Endothelial cell of umbilical vein (primary cell): ENCODE results near the gene ACIN1.

Source experiments
- CTCF ChIP-seq, 2 donors: IDR thresholded peaks; 1 replicate in 1 of 2; 2 replicates in 1 of 2; pipeline ENCODE4 v1.5.1; 2011; ENCODE audit warnings: low read length in 2 of 2, mild to moderate bottlenecking in 2 of 2, moderate library complexity in 2 of 2, control low read depth in 1 of 2, inconsistent platforms in 1 of 2, low read depth in 1 of 2; ENCODE audit not compliant: insufficient read depth in 1 of 2; ENCODE audit errors: extremely low read depth in 1 of 2
- EZH2 ChIP-seq: IDR thresholded peaks from 2 replicates; pipeline ENCODE4 v1.6.1; 2012; ENCODE audit warnings: borderline replicate concordance, low read depth, mild to moderate bottlenecking, moderate library complexity, low read length, inconsistent platforms; ENCODE audit not compliant: severe bottlenecking
- JUN ChIP-seq: IDR thresholded peaks from 2 replicates; pipeline ENCODE4 v1.6.1; 2011; ENCODE audit warnings: borderline replicate concordance, low read depth; ENCODE audit not compliant: insufficient read length, insufficient read depth
- MAX ChIP-seq: IDR thresholded peaks from 2 replicates; pipeline ENCODE4 v1.6.1; 2011; ENCODE audit not compliant: insufficient read depth, insufficient read length
- MYC ChIP-seq: IDR thresholded peaks from one replicate; pipeline ENCODE4 v1.6.1; 2011; ENCODE audit warnings: mild to moderate bottlenecking, low read depth, low read length
- POLR2A ChIP-seq: IDR thresholded peaks from 2 replicates; pipeline ENCODE4 v1.6.1; 2012; ENCODE audit warnings: low read depth, mild to moderate bottlenecking, control low read depth, low read length
- POLR2AphosphoS5 ChIP-seq: IDR thresholded peaks from 2 replicates; pipeline ENCODE4 v1.6.1; 2012; ENCODE audit warnings: low read depth, mild to moderate bottlenecking, control low read depth, low read length, moderate library complexity; ENCODE audit not compliant: insufficient read depth

- no peak for TF ChIP-seq POLR2AphosphoS5
- no peak for TF ChIP-seq MYC
- TF ChIP-seq CTCF (IDR thresholded peaks at IDR 0.05; ENCODE audit: extremely low read depth in 1 of 2, insufficient read depth in 1 of 2, low read depth in 1 of 2, low read length in 2 of 2), result no peak
- no peak for TF ChIP-seq MAX
- no peak for TF ChIP-seq POLR2A
- TF ChIP-seq EZH2, result no peak
- no peak for TF ChIP-seq JUN
These were observed 7.9 kb upstream of the ACIN1 start for GRCh38 chr14:23102801-23103200.
